IMR-90 (cell line): ENCODE results near the gene OSBPL3. TPM values are rescaled to one million over a fixed set of nuclear protein-coding genes. Genes with fewer than 3 reads are reported as not detected.

Experiments
- ATAC-seq: fragments of 200-7000 bp; cut with Tn5 transposase; 2 replicates; pipeline ENCODE4 v1.9.1; 2020; ENCODE audit warnings: low read depth, mild to moderate bottlenecking, moderate library complexity
- BruUV-seq: library from RNA; stranded (reverse); fragments of 400-500 nt; replicated peaks from 2 replicates; lab custom pipeline; 2021; lab: Mats Ljungman, UMichigan
- CTCF ChIA-PET: fragments of 300-600 bp; formaldehyde crosslinking; extraction: SDS; loops from one replicate; lab custom pipeline; 2021; ENCODE audit warnings: antibody characterized with exemption; lab: Yijun Ruan, JAX
- POLR2A ChIA-PET: fragments of 300-600 bp; sonication (Branson Sonifier 250); formaldehyde crosslinking; loops from one replicate; lab custom pipeline; 2022; ENCODE audit warnings: antibody characterized with exemption; ENCODE audit not compliant: unreplicated experiment; lab: Charles Lee
- DNase-seq: peaks from one replicate; pipeline ENCODE4 v3.0.0; 2013
- H2AFZ ChIP-seq: replicated peaks from 2 replicates; pipeline ENCODE3; 2013; ENCODE audit warnings: low read length, mild to moderate bottlenecking; ENCODE audit not compliant: poor library complexity
- H2AK5ac ChIP-seq: 2 replicates; pipeline ENCODE4 v1.6.1; 2013; ENCODE audit warnings: low read depth, low read length, inconsistent platforms
- H2AK9ac ChIP-seq: replicated peaks from 2 replicates; pipeline ENCODE3; 2013; ENCODE audit warnings: mild to moderate bottlenecking, low read depth, low read length, moderate library complexity; ENCODE audit not compliant: poor library complexity
- H2BK120ac ChIP-seq: 2 replicates; pipeline ENCODE4 v1.6.1; 2013; ENCODE audit warnings: low read depth, low read length, inconsistent platforms
- H2BK15ac ChIP-seq: 3 replicates; pipeline ENCODE4 v1.6.1; 2013; ENCODE audit warnings: low read depth, low read length, inconsistent platforms
- H2BK20ac ChIP-seq: 2 replicates; pipeline ENCODE4 v1.6.1; 2013; ENCODE audit warnings: low read depth, mild to moderate bottlenecking, inconsistent platforms, low read length, moderate library complexity
- H2BK5ac ChIP-seq: 2 replicates; pipeline ENCODE4 v1.6.1; 2013; ENCODE audit warnings: mild to moderate bottlenecking, low read depth, low read length, inconsistent platforms; ENCODE audit not compliant: poor library complexity, severe bottlenecking
- H3K14ac ChIP-seq: replicated peaks from 2 replicates; pipeline ENCODE4 v1.6.1; 2013; ENCODE audit warnings: low read depth, low read length, inconsistent platforms
- H3K18ac ChIP-seq: 2 replicates; pipeline ENCODE4 v1.6.1; 2013; ENCODE audit warnings: low read depth, low read length, control low read depth
- H3K23ac ChIP-seq: 2 replicates; pipeline ENCODE4 v1.6.1; 2013; ENCODE audit warnings: low read depth, low read length, inconsistent platforms
- H3K27ac ChIP-seq: 2 replicates; pipeline ENCODE4 v1.5.1; 2013; ENCODE audit warnings: mild to moderate bottlenecking, control low read depth, low read length; ENCODE audit not compliant: insufficient read depth
- H3K27me3 ChIP-seq: 2 replicates; pipeline ENCODE4 v1.6.1; 2013; ENCODE audit warnings: low read length; ENCODE audit not compliant: control insufficient read depth, insufficient read depth
- H3K36me3 ChIP-seq: 2 replicates; pipeline ENCODE4 v1.6.1; 2013; ENCODE audit warnings: low read length, mixed read lengths; ENCODE audit not compliant: control insufficient read depth, insufficient read depth
- H3K4ac ChIP-seq: 2 replicates; pipeline ENCODE4 v1.6.1; 2013; ENCODE audit warnings: low read depth, low read length, inconsistent platforms
- H3K4me1 ChIP-seq: 2 replicates; pipeline ENCODE4 v1.6.1; 2013; ENCODE audit warnings: low read length, mixed read lengths; ENCODE audit not compliant: control insufficient read depth, insufficient read depth
- H3K4me2 ChIP-seq: 2 replicates; pipeline ENCODE4 v1.6.1; 2013; ENCODE audit warnings: low read depth, mild to moderate bottlenecking, control low read depth, low read length, moderate library complexity
- H3K4me3 ChIP-seq: 2 replicates; pipeline ENCODE4 v1.5.1; 2013; ENCODE audit warnings: low read depth, mild to moderate bottlenecking, control low read depth, low read length, moderate library complexity; ENCODE audit not compliant: insufficient read depth
- H3K56ac ChIP-seq: 2 replicates; pipeline ENCODE4 v1.6.1; 2013; ENCODE audit warnings: low read length, inconsistent platforms; ENCODE audit not compliant: insufficient read depth; ENCODE audit errors: extremely low read depth
- H3K79me1 ChIP-seq, 2 experiments: 2 replicates each; pipeline ENCODE4 v1.6.1; 2013; ENCODE audit warnings: low read length in 2 of 2, inconsistent platforms in 1 of 2, low read depth in 1 of 2
- H3K9ac ChIP-seq: 2 replicates; pipeline ENCODE4 v1.6.1; 2013; ENCODE audit warnings: low read depth, low read length, control low read depth
- H3K9me1 ChIP-seq: 2 replicates; pipeline ENCODE4 v1.6.1; 2013; ENCODE audit warnings: low read length, inconsistent platforms; ENCODE audit not compliant: insufficient read depth
- H3K9me3 ChIP-seq: 2 replicates; pipeline ENCODE4 v1.6.1; 2013; ENCODE audit warnings: low read length; ENCODE audit not compliant: control insufficient read depth, insufficient read depth
- H4K20me1 ChIP-seq: 2 replicates; pipeline ENCODE4 v1.6.1; 2013; ENCODE audit warnings: low read length, inconsistent platforms; ENCODE audit not compliant: insufficient read depth
- H4K5ac ChIP-seq: 2 replicates; pipeline ENCODE4 v1.6.1; 2013; ENCODE audit warnings: mild to moderate bottlenecking, low read depth, low read length, control low read depth
- H4K8ac ChIP-seq, 2 experiments: 2 replicates each; pipeline ENCODE4 v1.6.1; 2013; ENCODE audit warnings: low read depth in 2 of 2, low read length in 2 of 2, control low read depth in 1 of 2, inconsistent platforms in 1 of 2
- H4K91ac ChIP-seq: 2 replicates; pipeline ENCODE4 v1.6.1; 2013; ENCODE audit warnings: low read depth, low read length, inconsistent platforms; ENCODE audit not compliant: insufficient read depth
- CEBPB ChIP-seq: IDR thresholded peaks from 2 replicates; pipeline ENCODE4 v1.6.1; 2012; ENCODE audit warnings: low read depth, low read length, improper control_type of control experiment
- POLR2A ChIP-seq: IDR thresholded peaks from 2 replicates; pipeline ENCODE4 v1.6.1; 2012; ENCODE audit warnings: mild to moderate bottlenecking, low read depth, low read length
- WGBS, 2 experiments: methylation state at CpG; one replicate each; pipeline versions ENCODE4 v1.1.5 to v1.1.7; 2013; ENCODE audit warnings: missing lambda C conversion rate in 2 of 2; ENCODE audit not compliant: insufficient read length in 1 of 2; ENCODE audit errors: extremely low coverage in 2 of 2; 5-methylcytosine and 5-hydroxymethylcytosine counted together
- dilution Hi-C: fragments of 300-500 bp; cut with HindIII; formaldehyde crosslinking; loops from one replicate; pipeline ENCODE4 v1.14.3; 2018; ENCODE audit warnings: low sequenced_read_pairs; ENCODE audit not compliant: unreplicated experiment
- in situ Hi-C: fragments of 300-500 bp; cut with MboI; formaldehyde crosslinking; loops from 3 replicates; pipeline ENCODE4 v1.14.3; 2019; ENCODE audit warnings: low sequenced_read_pairs, inconsistent platforms, mixed read lengths
- intact Hi-C: fragments of 100-400 bp; cut with micrococcal nuclease; formaldehyde crosslinking; loops from 2 replicates; pipeline ENCODE4 v1.10.0; 2022
- polyA plus RNA-seq, 3 experiments: library from polyadenylated mRNA; depleted of rRNA; stranded (reverse); fragments of >200 nt; gene quantifications; 2 replicates each; pipeline ENCODE4 v1.2.3, GENCODE V29; 2012; ENCODE audit warnings: low replicate concordance in 1 of 3
- total RNA-seq: library from RNA; depleted of rRNA; stranded (reverse); fragments of >200 nt; gene quantifications from 2 replicates; pipeline ENCODE4 v1.2.3, GENCODE V29; 2012

Gene OSBPL3
- total and polyA plus RNA-seq, 2 of the 4 experiments (the other 2 are of a cell fraction), result 18.0 to 29.9 TPM

DNA sequence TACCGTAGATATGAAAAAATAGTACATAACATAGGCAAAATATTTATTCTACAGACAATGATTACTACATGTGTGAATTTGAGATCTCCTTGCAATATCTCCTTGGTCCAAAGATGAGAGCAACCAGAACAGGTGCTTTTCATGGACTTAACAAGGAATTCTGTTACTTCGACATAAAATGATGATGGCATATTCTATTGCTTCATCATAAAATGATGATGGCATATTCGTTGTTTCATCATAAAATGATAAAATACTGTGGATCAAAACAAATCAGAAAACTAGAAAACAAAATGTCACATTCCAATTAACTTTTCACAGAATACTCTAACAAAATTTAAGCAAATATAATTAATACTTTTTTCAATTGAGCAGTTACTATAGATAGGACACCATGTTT lies 4.8 kb downstream of the OSBPL3 start:
- H2BK20ac ChIP-seq, result no peak overlapping the region
- H3K4me2 ChIP-seq, result no peak overlapping the region
- H2BK15ac ChIP-seq, result no peak overlapping the region; the same call in 2 of the 3 replicates

More for the DNA sequence above, 4.8 kb downstream of the OSBPL3 start:
- Histone ChIP-seq H3K27ac (no peak overlapping the region), H2BK5ac (peak overlapping the region; percentile 84), H3K79me1 (peaks cover 14 to 58% of the 10 kb centered on the region in 2 experiments), H3K4ac (no peak overlapping the region; the same call in 1 of the 2 replicates), H3K36me3 (no peaks in the 10 kb centered on the region), H3K14ac (no peak overlapping the region), H2AFZ (no peak overlapping the region), H4K20me1 (peaks cover 7% of the 10 kb centered on the region), H3K4me3 (no peak overlapping the region), H4K5ac (no peak overlapping the region), H3K56ac (no peak overlapping the region), H3K27me3 (no peaks in the 10 kb centered on the region), H3K4me1 (peaks cover 26% of the 10 kb centered on the region), H3K9me3 (no peaks in the 10 kb centered on the region), H3K9ac (no peak overlapping the region), H2AK9ac (no peak overlapping the region), H2BK120ac (no peak overlapping the region; the same call in 1 of the 2 replicates), H2AK5ac (no peak overlapping the region), H4K91ac (no peak overlapping the region; the same call in 1 of the 2 replicates), H3K18ac (no peak overlapping the region), H3K23ac (peak overlapping the region; percentile 84; the same call in 1 of the 2 replicates), H3K9me1 (peaks cover 17% of the 10 kb centered on the region), H4K8ac (no peak overlapping the region; a peak in 1 of 4 replicates)
- no CpG with 5 or more reads among the region's 3 CpGs for WGBS, 2 experiments
- DNase-seq (no peak), ATAC-seq (no peak)
- POLR2A ChIA-PET, result no interaction called here
- in situ Hi-C loops (no loop called here), intact Hi-C loops (loop anchor here (10.0 kb wide), 1 partner anchor 50 kb away; no protein-coding TSS in a partner anchor), dilution Hi-C loops (no loop called here)
- CTCF ChIA-PET, result no interaction called here
- BruUV-seq, result no TSS peak
- peak; percentile 30; the same call in 1 of the 2 replicates for TF ChIP-seq CEBPB
- TF ChIP-seq POLR2A, result no peak
